HepG2 (cell line): ENCODE results near the gene EGFR. TPM values are rescaled to one million over a fixed set of nuclear protein-coding genes. Genes with fewer than 3 reads are reported as not detected.

Experiments used
- ATRX ChIP-seq: sonication (generic); formaldehyde crosslinking; IDR thresholded peaks from 2 replicates; pipeline ENCODE4 v1.4.0; 2020; ENCODE audit warnings: missing genetic modification reagents, borderline replicate concordance
- CBX5 ChIP-seq: sonication (generic); formaldehyde crosslinking; IDR thresholded peaks from 2 replicates; pipeline ENCODE4 v1.4.0; 2020; ENCODE audit warnings: missing genetic modification reagents, borderline replicate concordance
- CREM ChIP-seq, 2 experiments: sonication (generic) in 1 of 2; formaldehyde crosslinking in 1 of 2; IDR thresholded peaks; 2 replicates each; pipeline versions ENCODE4 v1.4.0 to v1.6.1; 2016 to 2020; ENCODE audit warnings: antibody characterized with exemption in 1 of 2, mild to moderate bottlenecking in 1 of 2, missing genetic modification reagents in 1 of 2
- GRHL1 ChIP-seq: sonication (generic); formaldehyde crosslinking; conservative IDR thresholded peaks from 2 replicates; pipeline ENCODE4 v1.8.0; 2022; ENCODE audit warnings: missing genetic modification reagents
- HMGXB3 ChIP-seq: sonication (generic); formaldehyde crosslinking; IDR thresholded peaks from 2 replicates; pipeline ENCODE4 v1.4.0; 2020; ENCODE audit warnings: missing genetic modification reagents, borderline replicate concordance
- JUN ChIP-seq: sonication (generic); formaldehyde crosslinking; IDR thresholded peaks from 2 replicates; pipeline ENCODE4 v1.4.0; 2020; ENCODE audit warnings: mild to moderate bottlenecking, missing genetic modification reagents
- KLF15 ChIP-seq: sonication (generic); formaldehyde crosslinking; IDR thresholded peaks from 2 replicates; pipeline ENCODE4 v1.8.1; 2023; ENCODE audit warnings: borderline replicate concordance, mild to moderate bottlenecking, inconsistent platforms, missing genetic modification reagents, mixed read lengths
- NFYC ChIP-seq: IDR thresholded peaks from 2 replicates; pipeline ENCODE4 v1.6.1; 2016; ENCODE audit warnings: missing genetic modification reagents, missing compliant biosample characterization
- ONECUT2 ChIP-seq: sonication (generic); formaldehyde crosslinking; IDR thresholded peaks from 2 replicates; pipeline ENCODE4 v1.4.0; 2020; ENCODE audit warnings: missing genetic modification reagents
- RNF2 ChIP-seq: fragments of 450-650 bp; conservative IDR thresholded peaks from 2 replicates; pipeline ENCODE4 v1.6.1; 2016; ENCODE audit warnings: low read depth
- SATB2 ChIP-seq: sonication (generic); formaldehyde crosslinking; IDR thresholded peaks from 2 replicates; pipeline ENCODE4 v1.5.0; 2020; ENCODE audit warnings: missing genetic modification reagents
- ZFAT ChIP-seq: sonication (generic); formaldehyde crosslinking; conservative IDR thresholded peaks from 2 replicates; pipeline ENCODE4 v1.8.1; 2023; ENCODE audit warnings: missing genetic modification reagents, inconsistent platforms
- ZFY ChIP-seq: sonication (generic); formaldehyde crosslinking; IDR thresholded peaks from 2 replicates; pipeline ENCODE4 v1.4.0; 2020; ENCODE audit warnings: missing genetic modification reagents
- ZNF20 ChIP-seq: sonication (generic); formaldehyde crosslinking; IDR thresholded peaks from 2 replicates; pipeline ENCODE4 v1.4.0; 2020; ENCODE audit warnings: mild to moderate bottlenecking, moderate library complexity, missing genetic modification reagents
- ZNF570 ChIP-seq: sonication (generic); formaldehyde crosslinking; IDR thresholded peaks from 2 replicates; pipeline ENCODE4 v1.4.0; 2020; ENCODE audit warnings: mild to moderate bottlenecking, missing genetic modification reagents, borderline replicate concordance
- ZNF772 ChIP-seq: sonication (generic); formaldehyde crosslinking; IDR thresholded peaks from 2 replicates; pipeline ENCODE4 v1.5.0; 2020; ENCODE audit warnings: mild to moderate bottlenecking, missing genetic modification reagents
- ZNF800 ChIP-seq: sonication (generic); formaldehyde crosslinking; IDR thresholded peaks from 2 replicates; pipeline ENCODE4 v1.4.0; 2020; ENCODE audit warnings: missing genetic modification reagents
- ZNF850 ChIP-seq: sonication (generic); formaldehyde crosslinking; conservative IDR thresholded peaks from 2 replicates; pipeline ENCODE4 v1.9.0; 2021; ENCODE audit warnings: mild to moderate bottlenecking, missing genetic modification reagents
- ZUFSP ChIP-seq: sonication (generic); formaldehyde crosslinking; IDR thresholded peaks from 2 replicates; pipeline ENCODE4 v1.9.0; 2021; ENCODE audit warnings: missing genetic modification reagents, mild to moderate bottlenecking, borderline replicate concordance
- polyA plus RNA-seq, 8 experiments: library from polyadenylated mRNA; depleted of rRNA in 3 of 8; stranded (reverse) in 7 of 8; unstranded in 1 of 8; fragments of >200 nt; fragmentation: Illumina TruSeq in 4 of 8; extraction: Trizol in 4 of 8; gene quantifications; 2 replicates each; pipeline versions ENCODE4 v1.2.1 to v1.2.3, GENCODE V29; 2011 to 2016; ENCODE audit warnings: low read depth in 4 of 8, missing spikeins in 1 of 8, mixed read lengths in 1 of 8; ENCODE audit not compliant: insufficient read depth in 1 of 8
- total RNA-seq, 5 experiments: library from RNA; depleted of rRNA; stranded (reverse); fragments of >200 nt; fragmentation: Illumina TruSeq; extraction: Trizol; gene quantifications; 2 replicates each; pipeline ENCODE4 v1.2.3, GENCODE V29; 2016; ENCODE audit warnings: low read depth in 1 of 5

Gene EGFR
- total and polyA plus RNA-seq, 2 of the 13 experiments (the other 11 are each of a cell fraction or from before 2014, with no cell fraction given), result 7.0 to 10.0 TPM

GRCh38 chr7:55178863-55179773 lies 160.3 kb downstream of the EGFR start (continued):
- TF ChIP-seq HMGXB3 (CRISPR knock-in tag) (no peak), ZNF800 (CRISPR knock-in tag) (peak; percentile 76; the same call in 1 of the 2 replicates), ONECUT2 (CRISPR knock-in tag) (no peak), JUN (CRISPR knock-in tag) (peak; percentile 31; the same call in 1 of the 2 replicates), ZUFSP (no peak), ZNF20 (no peak), ZFAT (no peak), RNF2 (no peak), NFYC (peak; percentile 53), ZNF570 (no peak), CREM (IDR thresholded peaks at IDR 0.05) (peak; percentile 79), CREM (CRISPR knock-in tag; IDR thresholded peaks at IDR 0.05) (no peak), SATB2 (CRISPR knock-in tag) (no peak), ZNF850 (CRISPR knock-in tag) (no peak), KLF15 (no peak), GRHL1 (no peak), ATRX (CRISPR knock-in tag) (no peak), ZNF772 (CRISPR knock-in tag) (no peak; the same call in 1 of the 2 replicates), CBX5 (CRISPR knock-in tag) (peak; percentile 76), ZFY (CRISPR knock-in tag) (peak; percentile 75)
